GM21717 (cell line): ENCODE data around the gene KCNA1.
"Not testable (repeated sequence)": the region's sequence is repeated elsewhere in the genome, so short reads cannot be mapped to it uniquely, and the experiment has no call there.

Source experiments
- ATAC-seq: cut with Tn5 transposase; IDR thresholded peaks from one replicate; pipeline ENCODE4 v1.9.1; 2021; ENCODE audit warnings: mild to moderate bottlenecking, moderate library complexity; ENCODE audit not compliant: unreplicated experiment

Gene KCNA1

GRCh38 chr12:4909734-4910501 lies at the start of gene KCNA1:
Gene KCNA1 (plus strand): TSS chr12:4909905. CDS start chr12:4911379, 1,474 bp downstream.
- no peak for ATAC-seq

GRCh38 chr12:4860741-4861140 lies 49.0 kb upstream of the KCNA1 start:
- ATAC-seq: no peak

DNA sequence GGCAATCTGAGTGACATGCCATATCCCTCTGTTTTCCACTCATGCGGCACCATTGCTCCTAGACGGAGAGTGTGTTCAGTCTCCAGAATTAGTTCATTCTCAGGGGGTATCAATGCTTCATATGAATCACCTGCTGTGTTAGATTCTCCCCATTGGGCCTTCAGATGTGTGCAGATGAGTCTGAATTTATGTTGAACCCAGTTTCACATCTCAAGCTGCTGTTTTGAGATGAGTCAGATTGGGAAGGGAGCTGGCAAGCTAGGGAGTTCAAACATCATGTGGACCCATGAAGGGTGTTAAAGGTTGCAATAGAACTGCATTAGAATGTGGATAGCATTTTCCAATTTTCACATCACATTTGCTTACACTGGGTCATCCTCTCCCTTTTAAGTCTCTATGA lies 46.9 kb upstream of the KCNA1 start:
- ATAC-seq: no peak

- no peak for ATAC-seq
These were observed 45.1 kb upstream of the KCNA1 start for GRCh38 chr12:4864575-4864974.

DNA sequence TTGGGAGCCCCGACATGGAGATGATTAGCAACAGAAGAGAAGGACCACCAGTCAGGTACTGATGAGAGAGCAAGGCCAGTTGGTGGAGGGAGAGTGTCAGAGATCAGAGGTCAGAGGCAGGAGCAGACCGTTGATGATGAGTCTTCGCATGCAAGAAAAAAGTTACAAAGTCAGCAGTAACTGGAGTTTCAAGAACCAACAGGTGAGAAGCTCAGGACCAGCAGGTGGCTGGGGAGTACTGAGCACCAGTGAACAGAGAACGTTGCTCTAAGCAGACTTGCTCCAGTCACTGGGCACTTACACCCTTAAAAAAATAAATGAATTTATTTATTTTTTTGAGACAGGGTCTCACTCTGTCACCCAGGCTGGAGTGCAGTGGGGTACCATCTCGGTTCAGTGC lies 44.5 kb upstream of the KCNA1 start:
- no peak for ATAC-seq

DNA sequence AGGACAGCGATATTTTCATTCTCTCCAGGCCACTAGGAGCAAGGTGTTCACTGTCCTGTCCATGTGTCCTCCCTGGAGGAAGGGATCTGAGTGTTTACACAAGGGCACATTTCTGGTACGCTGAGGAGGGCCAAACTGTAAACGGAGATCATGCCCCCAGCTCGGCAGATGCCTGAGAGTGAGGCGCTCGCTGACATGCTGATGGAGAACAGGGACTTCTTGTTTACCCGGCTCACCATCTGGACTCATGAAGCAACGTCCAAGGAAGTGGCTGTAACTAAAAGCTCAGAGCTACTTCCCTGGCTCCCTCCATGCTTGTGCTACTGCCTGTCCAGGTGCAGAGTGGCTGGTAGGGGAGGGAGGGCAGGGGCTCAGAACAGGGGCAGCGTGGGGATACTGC lies 43.4 kb upstream of the KCNA1 start:
- no peak for ATAC-seq

DNA sequence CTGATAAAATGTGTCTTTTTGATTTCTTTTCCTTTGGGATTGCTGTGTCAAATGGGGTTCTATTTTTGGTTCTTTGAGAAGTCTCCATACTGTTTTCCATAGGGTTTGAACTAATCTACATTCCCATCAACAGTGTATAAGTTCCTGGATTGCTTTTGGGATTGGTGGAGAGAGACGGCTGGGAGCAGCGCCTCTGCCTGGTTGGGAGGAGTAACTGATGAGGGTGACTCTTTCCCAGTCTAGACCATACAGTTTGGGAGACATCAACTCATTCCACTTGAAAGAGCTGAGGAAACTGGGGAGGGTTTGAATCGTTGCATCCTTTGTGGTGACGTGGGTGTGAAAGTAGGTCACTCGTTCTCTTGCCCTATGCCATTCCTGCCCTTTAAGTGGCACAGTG lies 42.3 kb upstream of the KCNA1 start:
- ATAC-seq: no peak

DNA sequence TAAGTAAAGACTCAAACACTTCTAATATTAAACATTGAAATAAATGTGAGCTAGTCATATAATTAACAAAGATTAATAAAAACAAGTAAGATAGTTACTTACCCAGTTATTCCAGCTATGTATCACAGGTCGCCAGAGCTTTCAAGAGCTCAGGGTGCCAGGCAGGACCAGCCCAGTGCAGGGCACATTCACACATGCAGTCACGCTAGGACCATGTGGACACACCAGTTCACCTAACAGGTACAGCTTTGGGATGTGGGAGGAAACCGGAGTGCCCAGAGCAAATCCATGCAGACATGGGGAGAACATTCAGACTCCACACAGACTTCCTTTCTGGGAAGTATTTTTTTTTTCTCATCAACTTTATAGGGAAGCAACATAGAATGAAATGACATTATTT lies 39.3 kb upstream of the KCNA1 start:
- no peak for ATAC-seq

DNA sequence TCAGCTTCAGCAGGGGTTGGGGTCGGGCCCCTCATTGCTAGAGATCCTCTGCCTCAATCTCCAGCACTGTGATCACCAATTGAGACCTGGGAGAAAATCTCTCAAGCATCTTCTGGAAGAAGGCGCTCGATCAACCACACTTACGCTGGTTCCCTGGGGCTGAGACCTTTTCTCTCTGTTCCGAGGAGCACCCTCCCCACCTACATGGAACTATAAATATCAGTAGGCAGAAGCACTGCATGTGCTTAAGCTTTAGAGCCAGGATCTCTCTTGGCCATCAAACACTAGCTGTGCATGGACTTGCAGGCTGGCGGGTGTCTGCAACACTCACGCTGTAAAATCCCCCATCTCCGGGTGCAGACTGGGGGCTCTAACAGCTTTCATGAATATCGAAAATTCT lies 38.2 kb upstream of the KCNA1 start:
- ATAC-seq: no peak

DNA sequence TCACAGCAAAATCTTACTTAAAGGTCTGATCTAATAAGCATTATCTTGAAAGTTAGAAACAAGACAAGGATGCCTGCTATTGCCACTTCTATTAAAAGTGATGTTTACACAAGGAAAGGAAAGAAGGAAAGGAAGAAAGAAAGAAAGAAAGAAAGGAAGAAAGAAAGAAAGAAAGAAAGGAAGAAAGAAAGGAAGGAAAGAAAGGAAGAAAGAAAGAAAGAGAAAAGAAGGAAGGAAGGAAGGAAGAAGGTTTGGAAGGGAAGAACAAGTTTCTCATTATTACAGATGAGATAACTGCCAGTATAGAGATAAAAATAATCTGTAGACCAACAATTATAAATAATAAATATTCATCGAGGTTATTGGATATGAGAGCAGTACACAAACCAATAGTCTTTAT lies 35.8 kb upstream of the KCNA1 start:
- no peak for ATAC-seq

DNA sequence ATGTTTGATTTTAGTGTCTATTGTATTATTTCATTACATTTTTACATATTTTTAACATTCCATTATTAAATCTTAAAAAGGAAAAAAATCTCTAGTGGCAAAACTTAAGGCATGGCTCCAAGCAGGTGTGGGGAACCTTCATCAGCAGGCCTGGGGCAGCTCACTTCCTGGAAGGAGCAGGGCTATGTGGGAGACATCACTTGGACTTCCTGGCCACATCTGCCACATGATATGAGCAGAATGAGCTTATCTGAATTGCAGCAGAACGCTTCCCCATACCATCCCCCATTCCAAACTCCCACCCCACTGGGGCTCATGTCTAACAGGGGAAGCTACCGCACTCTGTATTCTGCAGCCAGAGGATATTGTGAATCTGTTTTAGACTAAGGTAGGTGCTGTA lies 35.0 kb upstream of the KCNA1 start:
- ATAC-seq: no peak

GRCh38 chr12:4879481-4879880 lies 30.2 kb upstream of the KCNA1 start:
- not testable (repeated sequence) for ATAC-seq

GRCh38 chr12:4881266-4882064 lies 28.2 kb upstream of the KCNA1 start:
- ATAC-seq: no peak

GRCh38 chr12:4891866-4892265 lies 17.8 kb upstream of the KCNA1 start:
- ATAC-seq: no peak

GRCh38 chr12:4892418-4892817 lies 17.3 kb upstream of the KCNA1 start:
- no peak for ATAC-seq

GRCh38 chr12:4894019-4894418 lies 15.7 kb upstream of the KCNA1 start:
- ATAC-seq: no peak

DNA sequence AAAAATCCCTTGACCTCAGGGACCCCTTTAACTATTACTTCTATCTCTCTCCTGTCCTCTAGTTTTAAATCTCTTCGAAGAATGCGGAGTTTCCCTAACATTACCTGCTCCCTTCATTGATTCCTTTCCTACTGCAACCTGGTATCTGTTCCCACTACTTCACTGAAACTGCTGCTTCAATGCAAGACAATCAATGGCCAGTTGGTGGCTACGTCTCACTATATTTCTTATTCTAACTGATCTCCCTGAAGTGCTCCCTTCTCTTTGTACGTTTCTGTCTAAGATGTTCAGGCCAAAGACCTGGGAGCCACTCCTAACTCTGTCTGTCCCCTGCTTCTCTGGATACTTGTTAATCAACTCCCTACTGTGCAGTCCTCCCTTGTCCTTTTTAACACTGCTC lies 10.3 kb upstream of the KCNA1 start:
- no peak for ATAC-seq

DNA sequence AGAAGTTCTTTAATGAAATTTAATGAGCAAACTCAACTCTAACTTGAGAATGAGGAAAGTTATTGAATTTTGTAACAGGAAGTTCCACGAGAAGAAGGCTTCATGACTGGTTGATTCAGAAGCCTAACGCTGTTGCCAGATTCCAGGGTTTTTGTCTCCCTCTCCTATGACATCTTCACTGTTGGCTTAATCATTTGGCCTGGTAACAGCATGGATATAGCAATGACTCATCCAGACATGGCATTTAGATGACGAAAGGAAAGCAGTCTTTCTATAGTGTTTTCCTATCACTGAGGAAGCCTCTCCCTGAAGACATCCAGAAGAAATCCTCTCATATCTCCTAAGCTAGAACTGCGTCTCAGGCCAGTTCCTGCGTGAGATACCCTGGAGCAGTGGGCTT lies 9.4 kb upstream of the KCNA1 start:
- no peak for ATAC-seq

GRCh38 chr12:4905316-4905715 lies 4.4 kb upstream of the KCNA1 start:
- ATAC-seq: no peak

GRCh38 chr12:4908684-4909409 lies 858 bp upstream of the KCNA1 start:
- ATAC-seq: no peak

- no peak for ATAC-seq
These were observed 333 bp upstream of the KCNA1 start for GRCh38 chr12:4909410-4909733.
